ENCODE results near the gene MUC13.

DNA sequence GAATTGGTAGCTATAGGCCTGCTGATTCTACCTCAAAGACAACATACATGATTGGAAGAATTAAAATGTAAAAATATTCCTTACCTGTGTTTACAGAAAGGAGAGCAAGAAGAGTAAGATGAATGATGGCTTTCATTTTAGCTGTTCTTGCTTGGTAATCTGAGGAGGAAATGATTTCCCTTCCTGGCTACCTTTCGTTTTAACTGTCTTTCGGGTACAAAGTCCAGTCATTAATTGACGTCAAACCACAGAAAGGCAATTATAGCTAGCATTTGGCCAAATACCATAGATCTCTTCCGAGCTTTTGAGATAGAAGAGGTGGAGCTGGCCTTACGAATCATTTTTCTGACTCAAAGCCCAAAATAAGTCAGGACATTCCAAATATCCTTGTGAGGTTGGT, at the start of gene MUC13:
- TF ChIP-seq CTCF (conservative IDR thresholded peaks at IDR 0.05; ENCODE audit: low read depth, low read length), result no peak
- TF ChIP-seq EZH2 (IDR thresholded peaks at IDR 0.05; ENCODE audit: low read length, unreplicated experiment), result no peak
- no peak for TF ChIP-seq EZH2phosphoT487 (IDR thresholded peaks at IDR 0.05; ENCODE audit: borderline replicate concordance, low read length)

Measured in PC-3 (cell line).